ENCODE measurements around the gene PARD3.
"Not testable (repeated sequence)": the region's sequence is repeated elsewhere in the genome, so short reads cannot be mapped to it uniquely, and the experiment has no call there.

PARD3 gene

GRCh38 chr10:34280599-34281374 lies 534.3 kb downstream of the PARD3 start:
- no peak for DNase-seq

- no peak for DNase-seq
These were observed 539.4 kb downstream of the PARD3 start for GRCh38 chr10:34275626-34276130.

- no peak for DNase-seq
These were observed 540.2 kb downstream of the PARD3 start for GRCh38 chr10:34274906-34275305.

GRCh38 chr10:34273340-34273739 lies 541.8 kb downstream of the PARD3 start:
- DNase-seq = no peak

GRCh38 chr10:34272316-34272715 lies 542.8 kb downstream of the PARD3 start:
- DNase-seq = no peak

- DNase-seq = not testable (repeated sequence)
These were observed 546.7 kb downstream of the PARD3 start for GRCh38 chr10:34268410-34268809.

GRCh38 chr10:34262985-34263384 lies 552.1 kb downstream of the PARD3 start:
- DNase-seq = no peak

- DNase-seq = no peak
These were observed 554.2 kb downstream of the PARD3 start for GRCh38 chr10:34260904-34261303.

GRCh38 chr10:34256216-34256615 lies 558.9 kb downstream of the PARD3 start:
- no peak for DNase-seq

GRCh38 chr10:34255035-34255434 lies 560.1 kb downstream of the PARD3 start:
- no peak for DNase-seq

- no peak for DNase-seq
These were observed 560.5 kb downstream of the PARD3 start for GRCh38 chr10:34254596-34254995.

- DNase-seq = no peak
These were observed 563.0 kb downstream of the PARD3 start for GRCh38 chr10:34252111-34252510.

- no peak for DNase-seq
These were observed 563.9 kb downstream of the PARD3 start for GRCh38 chr10:34251177-34251576.

GRCh38 chr10:34250722-34251121 lies 564.4 kb downstream of the PARD3 start:
- DNase-seq = no peak

- DNase-seq = no peak
These were observed 565.5 kb downstream of the PARD3 start for GRCh38 chr10:34249634-34250033.

GRCh38 chr10:34247560-34247959 lies 567.5 kb downstream of the PARD3 start:
- no peak for DNase-seq

GRCh38 chr10:34244756-34245484 lies 570.2 kb downstream of the PARD3 start:
- no peak for DNase-seq

GRCh38 chr10:34241226-34242000 lies 573.7 kb downstream of the PARD3 start:
- DNase-seq = no peak

GRCh38 chr10:34240039-34240438 lies 575.1 kb downstream of the PARD3 start:
- DNase-seq = no peak

GRCh38 chr10:34237898-34238455 lies 577.1 kb downstream of the PARD3 start:
- no peak for DNase-seq

- no peak for DNase-seq
These were observed 578.2 kb downstream of the PARD3 start for GRCh38 chr10:34236931-34237330.

GRCh38 chr10:34235164-34235832 lies 579.8 kb downstream of the PARD3 start:
- DNase-seq = no peak

Measured in femur (tissue), 1 donor.